Fibroblast of skin of abdomen (primary cell): ENCODE data around the gene GPATCH4.
"Not testable (repeated sequence)": the region's sequence is repeated elsewhere in the genome, so short reads cannot be mapped to it uniquely, and the experiment has no call there.

Experiments
- DNase-seq: peaks from one replicate; pipeline ENCODE4 v3.0.0-alpha.2; 2013

GPATCH4 gene

GRCh38 chr1:156626079-156626438 is 24.8 kb upstream of the GPATCH4 start:
- no peak for DNase-seq

GRCh38 chr1:156625436-156626078 is 24.3 kb upstream of the GPATCH4 start:
- DNase-seq, result no peak

GRCh38 chr1:156624814-156625435 is 23.6 kb upstream of the GPATCH4 start:
- no peak for DNase-seq

GRCh38 chr1:156623946-156624813 is 22.9 kb upstream of the GPATCH4 start:
- DNase-seq, result peak; percentile 38

- DNase-seq, result no peak
Observed at GRCh38 chr1:156622581-156623297, 21.5 kb upstream of the GPATCH4 start.

GRCh38 chr1:156619582-156619955 is 18.3 kb upstream of the GPATCH4 start:
- no peak for DNase-seq

GRCh38 chr1:156618853-156619581 is 17.7 kb upstream of the GPATCH4 start, which contains the start of gene HAPLN2:
Gene HAPLN2 (plus strand): TSS chr1:156619415. CDS start chr1:156623491, 4,076 bp downstream.
- no peak for DNase-seq

GRCh38 chr1:156616463-156616862 is 15.2 kb upstream of the GPATCH4 start:
- DNase-seq, result peak; percentile 55

GRCh38 chr1:156615946-156616345 is 14.7 kb upstream of the GPATCH4 start:
- no peak for DNase-seq

GRCh38 chr1:156612666-156613065 is 11.4 kb upstream of the GPATCH4 start:
- no peak for DNase-seq

- DNase-seq, result not testable (repeated sequence)
Observed at GRCh38 chr1:156610072-156610471, 8.8 kb upstream of the GPATCH4 start.

GRCh38 chr1:156608981-156609380 is 7.7 kb upstream of the GPATCH4 start:
- DNase-seq, result no peak

GRCh38 chr1:156608036-156608674 is 6.9 kb upstream of the GPATCH4 start:
- DNase-seq, result peak; percentile 63

- DNase-seq, result not testable (repeated sequence)
Observed at GRCh38 chr1:156607344-156607743, 6.1 kb upstream of the GPATCH4 start.

GRCh38 chr1:156602557-156602993 is 1.3 kb upstream of the GPATCH4 start:
- DNase-seq, result no peak

GRCh38 chr1:156601892-156602291 is 613 bp upstream of the GPATCH4 start:
- DNase-seq, result no peak

GRCh38 chr1:156600733-156601121 is 552 bp downstream of the GPATCH4 start:
- no peak for DNase-seq

GRCh38 chr1:156599811-156600210 is 1.5 kb downstream of the GPATCH4 start:
- no peak for DNase-seq

- no peak for DNase-seq
Observed at GRCh38 chr1:156598731-156599432, 2.4 kb downstream of the GPATCH4 start.

- DNase-seq, result no peak
Observed at GRCh38 chr1:156598125-156598524, 3.2 kb downstream of the GPATCH4 start.

- DNase-seq, result no peak
Observed at GRCh38 chr1:156596426-156596825, 4.9 kb downstream of the GPATCH4 start.
